Kidney epithelial cell (primary cell): Measurements from ENCODE around the gene KLHDC9. TPM values are rescaled to one million over a fixed set of nuclear protein-coding genes. Genes with fewer than 3 reads are reported as not detected.
"Not testable (repeated sequence)": the region's sequence is repeated elsewhere in the genome, so short reads cannot be mapped to it uniquely, and the experiment has no call there.

Source experiments
- DNase-seq: peaks from one replicate; pipeline ENCODE4 v3.0.0-alpha.2; 2010; ENCODE audit warnings: low read depth
- H3K27me3 ChIP-seq: 2 replicates; pipeline ENCODE4 v1.6.0; 2011; ENCODE audit warnings: low read length; ENCODE audit not compliant: control insufficient read depth, insufficient read depth
- H3K36me3 ChIP-seq: 2 replicates; pipeline ENCODE4 v1.5.1; 2011; ENCODE audit warnings: low read length; ENCODE audit not compliant: control insufficient read depth, insufficient read depth
- H3K4me3 ChIP-seq: 2 replicates; pipeline ENCODE4 v1.5.1; 2011; ENCODE audit warnings: low read depth, mild to moderate bottlenecking, control low read depth, low read length
- total RNA-seq: library from RNA; depleted of rRNA; stranded (reverse); fragments of >200 nt; gene quantifications from 2 replicates; pipeline ENCODE4 v1.2.3, GENCODE V29; 2015
- TF ChIP-seq, protein P1 (sequence below): IDR thresholded peaks from 2 replicates; pipeline ENCODE4 v1.5.1; 2011; ENCODE audit warnings: mild to moderate bottlenecking, moderate library complexity, low read length, control low read depth, inconsistent platforms; ENCODE audit not compliant: insufficient read depth, poor library complexity, severe bottlenecking

Gene KLHDC9
- total RNA-seq, 1 donor from 2014 or later: 3.1 TPM

DNA sequence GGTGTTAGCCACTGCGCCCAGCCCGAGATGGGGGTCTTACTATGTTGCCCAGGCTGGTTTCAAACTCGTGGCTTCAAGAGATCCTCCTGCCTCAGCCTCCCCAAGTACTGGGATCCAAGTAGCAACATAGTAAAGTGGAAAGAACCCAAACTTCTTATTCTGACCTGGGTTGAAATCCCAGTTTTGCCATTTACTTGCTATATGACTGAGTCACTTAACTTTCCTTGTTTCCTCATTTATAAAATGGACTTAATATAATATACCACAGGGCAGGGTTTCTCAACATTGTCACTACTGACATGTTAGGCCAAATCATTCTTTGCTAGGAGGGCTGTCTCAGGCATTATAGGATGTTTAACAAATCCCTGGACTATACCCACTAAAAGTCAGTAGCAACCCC is 13.0 kb downstream of the KLHDC9 start:
- no peak overlapping the region for H3K4me3 ChIP-seq
- TF ChIP-seq, protein P1, sequence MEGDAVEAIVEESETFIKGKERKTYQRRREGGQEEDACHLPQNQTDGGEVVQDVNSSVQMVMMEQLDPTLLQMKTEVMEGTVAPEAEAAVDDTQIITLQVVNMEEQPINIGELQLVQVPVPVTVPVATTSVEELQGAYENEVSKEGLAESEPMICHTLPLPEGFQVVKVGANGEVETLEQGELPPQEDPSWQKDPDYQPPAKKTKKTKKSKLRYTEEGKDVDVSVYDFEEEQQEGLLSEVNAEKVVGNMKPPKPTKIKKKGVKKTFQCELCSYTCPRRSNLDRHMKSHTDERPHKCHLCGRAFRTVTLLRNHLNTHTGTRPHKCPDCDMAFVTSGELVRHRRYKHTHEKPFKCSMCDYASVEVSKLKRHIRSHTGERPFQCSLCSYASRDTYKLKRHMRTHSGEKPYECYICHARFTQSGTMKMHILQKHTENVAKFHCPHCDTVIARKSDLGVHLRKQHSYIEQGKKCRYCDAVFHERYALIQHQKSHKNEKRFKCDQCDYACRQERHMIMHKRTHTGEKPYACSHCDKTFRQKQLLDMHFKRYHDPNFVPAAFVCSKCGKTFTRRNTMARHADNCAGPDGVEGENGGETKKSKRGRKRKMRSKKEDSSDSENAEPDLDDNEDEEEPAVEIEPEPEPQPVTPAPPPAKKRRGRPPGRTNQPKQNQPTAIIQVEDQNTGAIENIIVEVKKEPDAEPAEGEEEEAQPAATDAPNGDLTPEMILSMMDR: no peak
- no peaks in the 10 kb centered on the region for H3K27me3 ChIP-seq
- no peak for DNase-seq
- H3K36me3 ChIP-seq: no peaks in the 10 kb centered on the region

DNA sequence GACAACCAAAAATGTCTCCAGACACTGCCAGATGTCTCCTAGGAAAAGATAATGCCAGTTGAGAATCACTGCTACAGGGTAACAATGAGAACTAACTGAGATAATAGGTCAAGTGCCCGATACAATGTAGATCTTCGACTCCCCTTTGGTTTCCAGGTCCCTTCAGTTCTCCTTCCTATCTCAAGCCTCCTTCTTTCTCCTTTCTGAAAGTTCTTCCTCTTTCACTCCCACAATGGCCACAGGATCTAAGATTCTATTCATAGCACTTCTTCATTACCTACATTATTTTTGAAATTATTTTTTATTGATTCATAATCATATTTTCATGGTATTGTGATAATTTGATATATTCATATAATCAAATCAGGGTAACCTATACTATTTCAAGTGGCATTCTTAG is 13.4 kb downstream of the KLHDC9 start:
- no peaks in the 10 kb centered on the region for H3K36me3 ChIP-seq
- TF ChIP-seq, protein P1: no peak
- DNase-seq: no peak

DNA sequence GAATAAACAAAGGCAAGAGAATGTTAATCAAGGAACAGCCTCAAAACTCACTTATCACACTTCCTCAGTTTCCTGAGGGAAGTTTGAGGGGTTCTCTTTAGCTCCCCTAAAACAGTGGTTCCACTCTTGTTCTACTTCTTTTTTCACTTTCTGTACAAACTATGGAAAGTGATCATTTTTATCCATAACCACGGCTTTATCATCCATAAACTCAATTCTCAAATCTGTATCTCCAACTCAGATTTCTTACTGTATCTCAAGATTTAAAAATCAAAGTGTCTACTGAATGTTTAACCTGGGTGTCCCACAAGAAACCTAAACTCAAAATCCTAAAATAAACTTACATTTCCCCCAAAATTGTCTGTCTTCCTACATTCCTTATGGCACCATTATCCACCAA is 15.8 kb downstream of the KLHDC9 start:
- no peak overlapping the region for H3K4me3 ChIP-seq
- H3K36me3 ChIP-seq: no peaks in the 10 kb centered on the region
- TF ChIP-seq, protein P1: no peak
- no peak for DNase-seq
- no peaks in the 10 kb centered on the region for H3K27me3 ChIP-seq

More for the DNA sequence above, 13.4 kb downstream of the KLHDC9 start:
- H3K4me3 ChIP-seq: no peak overlapping the region
- no peaks in the 10 kb centered on the region for H3K27me3 ChIP-seq

DNA sequence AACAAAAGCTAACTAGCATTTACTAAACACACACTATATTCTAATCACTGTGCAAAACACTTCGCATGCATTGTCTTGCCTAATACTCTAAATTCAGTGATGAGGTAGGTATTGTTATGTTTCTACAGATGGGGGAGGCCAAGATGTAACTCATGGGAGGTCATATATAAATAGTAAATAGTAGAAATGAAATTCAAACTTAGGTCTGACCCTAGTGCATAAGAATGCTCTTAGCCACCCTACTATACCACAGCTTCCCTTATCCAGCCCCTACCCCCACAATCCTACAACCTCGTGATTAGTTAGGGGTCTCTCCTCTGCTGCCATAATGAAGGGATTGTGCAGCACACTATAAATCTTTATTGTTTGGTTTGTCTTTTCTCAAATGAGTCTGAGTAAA is 16.4 kb downstream of the KLHDC9 start:
- no peak for DNase-seq
- no peaks in the 10 kb centered on the region for H3K36me3 ChIP-seq
- no peak overlapping the region for H3K4me3 ChIP-seq
- no peaks in the 10 kb centered on the region for H3K27me3 ChIP-seq
- TF ChIP-seq, protein P1: no peak

DNA sequence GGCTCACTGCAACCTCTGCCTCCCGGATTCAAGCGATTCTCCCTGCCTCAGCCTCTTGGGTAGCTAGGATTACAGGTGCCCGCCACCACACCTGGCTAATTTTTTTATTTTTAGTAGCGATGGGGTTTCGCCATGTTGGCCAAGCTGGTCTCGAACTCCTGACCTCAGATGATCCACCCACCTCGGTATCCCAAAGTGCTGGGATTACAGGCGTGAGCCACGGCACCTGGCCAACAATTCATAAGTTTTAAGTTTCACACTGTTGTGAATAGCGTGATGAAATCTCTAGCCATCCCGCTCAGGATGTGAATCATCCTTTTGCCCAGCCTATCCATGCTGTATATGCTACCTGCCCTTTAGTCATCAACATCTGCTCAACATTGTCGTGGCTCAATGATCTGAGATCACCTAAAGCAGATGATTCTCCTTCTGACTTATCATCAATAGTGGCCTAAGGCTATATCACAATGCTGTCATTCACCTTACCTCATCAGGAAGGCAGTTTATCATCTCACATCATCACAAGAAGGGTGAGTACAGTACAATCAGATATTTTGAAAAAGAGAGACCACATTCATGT is 17.1 kb downstream of the KLHDC9 start:
- DNase-seq: peak; percentile 95
- Histone ChIP-seq H3K36me3 (no peaks in the 10 kb centered on the region), H3K4me3 (no peak overlapping the region), H3K27me3 (no peaks in the 10 kb centered on the region)
- TF ChIP-seq, protein P1: no peak

DNA sequence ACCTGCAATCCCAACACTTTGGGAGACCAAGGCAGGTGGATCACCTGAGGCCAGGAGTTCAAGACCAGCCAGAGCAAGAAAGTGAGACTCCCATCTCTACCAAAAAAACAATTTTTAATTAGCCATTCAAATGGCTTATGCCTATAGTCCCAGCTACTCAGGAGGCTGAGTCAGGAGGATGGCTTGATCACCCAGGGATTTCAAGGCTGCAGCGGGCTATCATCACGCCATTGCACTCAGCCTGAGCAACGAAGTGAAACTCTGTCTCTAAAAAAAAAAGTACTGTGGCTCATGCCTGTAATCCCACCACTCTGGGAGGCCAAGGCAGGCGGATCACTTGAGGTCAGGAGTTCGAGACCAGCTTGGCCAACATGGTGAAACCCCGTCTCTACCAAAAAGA is 17.8 kb downstream of the KLHDC9 start:
- not testable (repeated sequence) for DNase-seq, H3K4me3 ChIP-seq, H3K36me3 ChIP-seq, H3K27me3 ChIP-seq
